GM19239 (cell line): ENCODE measurements around the gene SPHK1.

Experiments used
- DNase-seq: peaks from one replicate; pipeline ENCODE4 v3.0.0; 2011; ENCODE audit warnings: low spot score; ENCODE audit not compliant: insufficient read length
- FAIRE-seq: peaks from 2 replicates; lab custom pipeline; 2011; peaks lifted over from hg19 to GRCh38; lab: Jason Lieb, UNC

SPHK1 gene

GRCh38 chr17:76404256-76404655, 19.8 kb downstream of the SPHK1 start:
- DNase-seq (no peak), FAIRE-seq (no peak)

DNA sequence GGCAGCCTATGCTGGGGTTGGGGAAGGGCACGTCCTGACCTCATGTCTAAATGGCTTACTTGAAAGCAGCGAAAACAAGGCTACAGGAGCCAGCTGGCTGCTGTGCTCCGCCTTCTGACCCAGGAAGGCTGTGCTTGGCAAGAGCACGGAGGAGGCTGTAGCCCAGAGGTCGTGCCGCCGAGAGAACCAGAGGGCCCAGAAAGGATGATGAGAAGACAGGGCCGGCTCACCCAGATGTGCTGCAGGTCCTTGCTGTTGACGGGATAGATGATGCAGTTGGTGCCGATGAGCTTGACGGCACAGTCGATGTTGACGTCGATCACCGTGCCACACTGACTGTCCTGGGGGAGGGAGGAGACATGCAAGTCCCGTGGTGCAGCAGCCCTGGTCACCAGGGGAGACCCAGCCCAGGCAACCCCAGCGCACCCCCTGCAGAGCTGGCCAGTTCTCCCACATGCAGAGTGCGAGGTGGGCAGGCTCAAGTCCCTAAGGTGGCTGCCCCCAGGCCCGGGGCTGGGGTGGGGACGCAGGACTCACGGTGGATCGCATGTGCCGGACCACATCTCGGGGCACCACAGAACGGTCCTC, 20.7 kb downstream of the SPHK1 start:
- DNase-seq, result no peak

GRCh38 chr17:76405607-76405966, 21.2 kb downstream of the SPHK1 start:
- FAIRE-seq (no peak), DNase-seq (no peak)

More for the DNA sequence above, 20.7 kb downstream of the SPHK1 start:
- no peak for FAIRE-seq

GRCh38 chr17:76405967-76406647, 21.7 kb downstream of the SPHK1 start:
- peak; percentile 39 for DNase-seq
- no peak for FAIRE-seq

GRCh38 chr17:76407509-76407908, 23.1 kb downstream of the SPHK1 start:
- DNase-seq (no peak), FAIRE-seq (no peak)

DNA sequence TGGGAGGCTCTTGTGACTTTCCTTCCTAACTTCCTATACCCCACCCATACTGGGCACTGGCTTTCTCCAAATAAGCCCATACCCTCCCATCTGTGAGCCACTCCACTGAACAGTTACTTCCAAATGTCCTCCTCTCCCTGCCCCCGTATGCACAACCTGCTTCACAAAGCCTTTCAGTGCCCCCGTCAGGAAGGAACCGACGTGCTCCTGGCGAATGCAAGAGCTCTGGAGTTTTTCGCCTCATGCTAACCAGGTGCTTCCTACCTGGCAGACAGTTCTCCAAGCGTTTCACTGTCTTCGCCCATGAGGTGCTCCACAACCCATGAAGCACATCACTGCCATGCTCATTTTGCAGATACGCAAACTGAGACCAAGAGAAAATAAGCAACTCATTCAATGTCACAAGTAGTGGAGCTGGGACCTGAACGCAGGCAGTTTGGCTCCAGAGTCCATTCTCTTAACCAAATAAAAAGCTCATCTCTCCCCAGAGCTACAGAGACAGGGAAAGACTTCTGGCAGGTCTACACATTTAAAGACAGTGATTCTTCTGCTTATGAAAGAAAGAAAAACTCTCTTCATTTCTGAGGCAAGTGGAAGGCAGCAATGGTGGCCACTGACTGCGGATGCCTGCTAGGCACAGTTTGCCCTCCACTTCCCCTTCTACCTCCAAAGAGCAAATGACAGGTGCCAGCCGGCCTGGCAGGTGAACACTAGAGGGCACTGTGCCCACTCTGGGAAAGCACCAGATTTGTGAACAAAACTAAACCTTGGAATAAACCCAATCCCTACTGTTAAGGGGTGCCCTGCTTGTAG, 23.8 kb downstream of the SPHK1 start:
- DNase-seq (peak; percentile 68), FAIRE-seq (peak; percentile 26)

DNA sequence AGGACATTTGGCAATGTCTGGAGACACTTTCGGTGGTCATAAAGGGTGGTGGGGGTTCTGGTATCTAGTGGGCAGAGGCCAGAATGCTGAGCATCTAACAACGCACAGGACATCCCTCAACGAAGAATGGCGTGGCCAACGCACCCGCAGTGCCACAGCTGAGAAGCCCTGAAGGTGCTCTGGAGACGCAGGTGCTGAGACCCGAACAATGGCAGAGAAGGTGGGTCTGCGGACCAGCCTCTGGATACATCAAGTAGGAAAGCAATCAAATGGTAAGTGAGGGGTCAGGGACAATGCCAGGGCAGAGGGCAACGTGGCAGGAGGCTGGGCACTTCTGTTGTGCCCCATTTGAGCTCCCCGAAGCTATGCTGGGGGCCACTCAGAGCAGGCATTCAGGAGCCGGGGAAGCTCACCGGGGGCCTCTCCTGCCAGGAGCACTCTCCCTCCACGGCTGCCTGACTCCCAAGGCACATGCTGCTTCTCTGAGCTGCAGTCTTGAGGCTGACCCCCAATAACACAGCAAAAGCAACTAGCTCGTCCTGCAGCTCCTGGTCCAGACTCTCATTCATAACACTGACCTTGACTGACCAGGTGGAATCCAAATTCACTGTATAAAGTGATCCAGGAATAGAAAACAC, 26.0 kb downstream of the SPHK1 start:
- no peak for FAIRE-seq
- no peak for DNase-seq

GRCh38 chr17:76411247-76411646, 26.8 kb downstream of the SPHK1 start:
- no peak for DNase-seq
- no peak for FAIRE-seq

GRCh38 chr17:76414334-76415295, 30.2 kb downstream of the SPHK1 start:
- DNase-seq, result no peak
- FAIRE-seq, result no peak

DNA sequence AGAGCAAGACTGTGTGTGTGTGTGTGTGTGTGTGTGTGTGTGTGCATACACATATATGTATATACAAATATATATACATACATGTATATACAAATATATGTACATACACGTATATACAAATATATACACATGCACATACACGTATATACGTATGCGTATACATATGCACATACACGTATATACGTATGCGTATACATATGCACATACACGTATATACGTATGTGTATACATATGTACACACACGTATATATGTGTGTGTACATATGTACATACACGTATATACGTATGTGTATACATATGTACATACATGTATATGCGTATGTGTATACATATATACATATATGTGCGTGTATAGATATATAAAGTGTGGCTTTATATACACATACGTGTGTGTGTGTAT, 31.4 kb downstream of the SPHK1 start:
- FAIRE-seq (no peak), DNase-seq (no peak)

DNA sequence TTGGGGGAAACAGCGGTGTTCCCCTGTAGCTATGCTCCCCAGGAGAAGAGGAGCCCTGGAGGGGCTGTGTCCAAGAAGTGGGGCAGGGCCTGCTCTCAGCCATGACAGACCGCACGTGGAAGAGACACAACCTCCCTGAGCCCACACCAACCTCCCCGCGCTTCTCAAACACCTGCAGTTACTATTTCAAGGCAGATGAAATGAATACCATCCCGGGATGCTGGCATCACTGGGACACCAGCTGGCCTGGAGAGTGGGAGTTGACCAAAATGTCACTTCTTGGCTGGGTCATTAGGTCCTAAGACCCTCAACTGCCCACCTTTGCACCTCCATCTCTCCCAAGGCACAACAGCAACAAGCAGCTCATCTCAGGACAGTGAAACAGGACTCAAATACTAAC, 32.0 kb downstream of the SPHK1 start:
- DNase-seq (no peak), FAIRE-seq (no peak)

DNA sequence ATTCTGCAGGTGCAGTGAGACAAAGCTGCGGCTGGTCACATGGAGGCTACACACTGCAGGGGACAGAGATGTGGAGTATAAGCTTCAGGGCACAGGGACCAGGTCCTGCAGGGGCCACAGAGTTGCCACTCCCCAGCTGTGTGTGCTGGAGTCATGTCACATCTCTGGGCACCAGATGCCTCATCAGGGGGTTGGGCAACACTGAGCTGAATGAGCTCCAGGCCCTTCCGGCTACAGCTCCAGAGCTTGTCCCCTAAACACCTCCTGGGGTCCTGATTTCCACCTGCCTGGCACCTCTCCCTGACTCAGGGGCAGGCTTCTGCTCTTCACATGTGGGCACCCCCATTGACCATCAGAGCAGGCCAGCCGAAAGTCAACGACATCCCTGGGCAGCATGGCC, 32.5 kb downstream of the SPHK1 start:
- no peak for DNase-seq
- no peak for FAIRE-seq

DNA sequence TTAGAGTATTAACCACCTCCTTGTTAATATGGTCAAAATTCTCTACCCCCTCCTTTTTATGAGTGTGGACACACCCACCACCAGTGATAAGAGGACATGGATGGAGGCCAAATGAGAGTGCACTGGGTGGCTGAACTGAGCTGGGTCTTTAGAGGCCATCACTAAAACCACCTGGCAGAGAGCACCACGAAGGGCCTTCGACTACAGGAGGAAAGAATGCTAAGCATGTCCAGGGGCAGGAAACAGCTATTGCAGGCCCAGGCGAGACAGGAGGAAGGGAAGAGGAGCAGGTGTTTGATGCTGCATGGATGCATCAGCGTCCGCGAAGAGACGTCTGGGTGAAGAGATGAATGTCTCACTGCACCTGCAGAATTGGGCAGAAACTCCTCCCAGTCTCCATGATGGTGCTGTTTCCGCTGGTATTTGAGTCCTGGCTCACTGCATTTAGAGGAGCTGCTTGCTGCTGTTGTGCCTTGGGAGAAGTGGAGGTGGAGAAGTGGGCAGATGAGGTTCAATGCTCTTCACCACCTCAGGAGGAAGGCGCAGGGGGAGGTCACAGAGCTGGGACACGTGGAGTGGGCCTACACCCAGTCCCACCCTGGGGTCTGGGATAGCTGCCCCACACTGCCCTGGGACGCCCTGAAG, 33.2 kb downstream of the SPHK1 start:
- FAIRE-seq (no peak), DNase-seq (no peak)

DNA sequence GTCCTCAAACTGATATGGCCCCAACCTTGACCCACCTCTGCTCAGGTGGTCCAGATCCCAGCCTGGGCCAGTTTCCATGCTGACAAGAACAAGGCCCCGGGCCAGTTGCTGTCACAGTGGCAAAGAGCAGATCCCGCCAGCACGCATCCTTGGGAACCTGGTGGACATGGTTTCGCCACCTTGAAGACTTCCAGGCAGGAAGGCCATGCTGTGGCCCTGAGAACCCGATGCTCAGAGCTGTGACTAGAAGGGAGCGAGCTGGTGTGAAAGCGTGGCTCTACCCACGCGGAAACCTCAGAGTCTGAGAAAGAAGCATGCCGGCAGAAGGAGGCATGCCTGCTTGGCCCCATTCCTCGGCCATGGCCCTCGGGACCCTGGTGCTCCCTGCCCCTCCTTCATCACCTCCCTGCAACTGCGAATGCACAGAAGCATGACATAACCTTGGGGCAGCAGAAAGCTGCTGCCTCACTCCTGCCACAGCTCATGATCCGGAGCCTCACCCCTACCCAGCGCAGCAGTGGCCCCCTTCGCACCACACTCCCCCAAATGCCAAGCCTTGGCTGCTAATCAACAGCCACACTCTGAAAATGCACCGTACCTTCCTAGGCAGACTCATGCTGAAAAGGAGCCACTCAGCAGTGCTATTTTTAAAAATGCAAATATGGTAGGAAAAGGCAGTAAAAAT, 35.3 kb downstream of the SPHK1 start:
- no peak for FAIRE-seq
- DNase-seq, result no peak

- FAIRE-seq (no peak), DNase-seq (no peak)
Observed at GRCh38 chr17:76420356-76421043, 36.1 kb downstream of the SPHK1 start.

GRCh38 chr17:76421044-76421407, 36.6 kb downstream of the SPHK1 start:
- FAIRE-seq (no peak), DNase-seq (no peak)

DNA sequence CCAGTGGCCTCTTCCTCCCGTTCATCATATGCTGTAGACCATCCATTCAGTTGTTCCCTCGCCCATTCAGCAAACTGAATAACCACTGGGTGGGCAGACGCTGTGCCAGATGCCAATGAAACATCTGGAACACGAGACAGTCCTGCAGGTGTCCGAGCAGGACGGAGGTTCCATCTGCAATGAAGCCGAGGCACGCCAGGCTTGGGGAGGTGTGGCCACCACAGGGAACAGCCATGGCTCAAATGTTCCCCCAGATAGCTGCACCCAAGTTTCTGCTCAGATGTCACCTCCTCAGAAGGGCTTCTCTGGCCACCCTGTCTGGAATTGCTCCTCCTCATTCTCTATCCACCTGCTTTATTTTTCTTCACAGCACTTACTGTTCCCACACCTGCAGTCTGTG, 38.0 kb downstream of the SPHK1 start:
- no peak for FAIRE-seq
- DNase-seq, result no peak

GRCh38 chr17:76422860-76423259, 38.5 kb downstream of the SPHK1 start:
- no peak for FAIRE-seq
- no peak for DNase-seq
